GM23338 (cell line): ENCODE results near the gene RBM22. TPM values are rescaled to one million over a fixed set of nuclear protein-coding genes. Genes with fewer than 3 reads are reported as not detected.
A peak's percentile ranks its signal among the peaks of the same experiment; 100 is the strongest.

Experiments
- ATAC-seq: fragments of 200-7000 bp; cut with Tn5 transposase; 3 replicates; pipeline ENCODE4 v1.9.1; 2020
- DNase-seq: peaks from one replicate; pipeline ENCODE4 v3.0.0-alpha.2; 2015; ENCODE audit warnings: low spot score
- H2AFZ ChIP-seq: fragments of 200-600 bp; sonication (generic); 2 replicates; pipeline ENCODE4 v1.8.0; 2016; ENCODE audit warnings: antibody characterized with exemption, mild to moderate bottlenecking, moderate library complexity
- H3F3A ChIP-seq: fragments of 200-600 bp; sonication (generic); replicated peaks from 2 replicates; pipeline ENCODE4 v1.8.0; 2017; ENCODE audit warnings: antibody characterized with exemption, mixed run types, low read depth
- H3K27ac ChIP-seq: fragments of 200-600 bp; sonication (generic); 2 replicates; pipeline ENCODE4 v1.6.1; 2016; ENCODE audit warnings: low read depth
- H3K27me3 ChIP-seq: fragments of 200-600 bp; sonication (generic); 2 replicates; pipeline ENCODE4 v1.8.0; 2016; ENCODE audit warnings: mild to moderate bottlenecking, mixed run types, moderate library complexity; ENCODE audit not compliant: insufficient read depth
- H3K36me3 ChIP-seq: fragments of 200-600 bp; sonication (generic); 2 replicates; pipeline ENCODE4 v1.8.0; 2016; ENCODE audit warnings: mild to moderate bottlenecking; ENCODE audit not compliant: insufficient read depth
- H3K4me1 ChIP-seq: fragments of 200-600 bp; sonication (generic); 2 replicates; pipeline ENCODE4 v1.8.0; 2016; ENCODE audit warnings: mild to moderate bottlenecking, moderate library complexity; ENCODE audit not compliant: insufficient read depth
- H3K4me2 ChIP-seq: fragments of 200-600 bp; sonication (generic); 2 replicates; pipeline ENCODE4 v1.7.1; 2017; ENCODE audit warnings: mixed run types
- H3K4me3 ChIP-seq: fragments of 200-600 bp; sonication (generic); 2 replicates; pipeline ENCODE4 v1.6.1; 2016; ENCODE audit warnings: mixed run types
- H3K79me2 ChIP-seq: fragments of 200-600 bp; sonication (generic); replicated peaks from 2 replicates; pipeline ENCODE4 v1.8.0; 2017; ENCODE audit warnings: mild to moderate bottlenecking; ENCODE audit not compliant: insufficient read depth
- H3K9me2 ChIP-seq: fragments of 200-600 bp; sonication (generic); 2 replicates; pipeline ENCODE4 v1.8.0; 2017; ENCODE audit not compliant: insufficient read depth
- H4K20me1 ChIP-seq: fragments of 200-600 bp; sonication (generic); replicated peaks from 2 replicates; pipeline ENCODE4 v1.8.0; 2017; ENCODE audit warnings: mild to moderate bottlenecking; ENCODE audit not compliant: insufficient read depth
- H3K27ac Mint-ChIP-seq: 2 replicates; pipeline ENCODE4 v1.8.0; 2020; ENCODE audit warnings: inconsistent platforms, mild to moderate bottlenecking, moderate library complexity, mixed read lengths
- H3K27me3 Mint-ChIP-seq: 3 replicates; pipeline ENCODE4 v1.8.0; 2022; ENCODE audit warnings: low read depth, mild to moderate bottlenecking, moderate library complexity, mixed read lengths, inconsistent platforms; ENCODE audit not compliant: insufficient read depth, poor library complexity
- H3K36me3 Mint-ChIP-seq: 3 replicates; pipeline ENCODE4 v1.8.0; 2021; ENCODE audit warnings: low read depth, mild to moderate bottlenecking, inconsistent platforms, moderate library complexity, mixed read lengths
- H3K4me1 Mint-ChIP-seq: 3 replicates; pipeline ENCODE4 v1.8.0; 2020; ENCODE audit warnings: mild to moderate bottlenecking, inconsistent platforms, mixed read lengths
- H3K4me3 Mint-ChIP-seq: 3 replicates; pipeline ENCODE4 v1.8.0; 2021; ENCODE audit warnings: moderate library complexity, mild to moderate bottlenecking, inconsistent platforms, mixed read lengths
- H3K9me3 Mint-ChIP-seq: 3 replicates; pipeline ENCODE4 v1.8.0; 2020; ENCODE audit warnings: moderate library complexity, mild to moderate bottlenecking, inconsistent platforms, mixed read lengths
- CREB1 ChIP-seq: fragments of 250-450 bp; sonication (Bioruptor Pico); IDR thresholded peaks from 2 replicates; pipeline ENCODE4 v1.5.0; 2020; ENCODE audit warnings: low read depth, mild to moderate bottlenecking, moderate library complexity
- EZH2 ChIP-seq: fragments of 200-600 bp; sonication (generic); IDR thresholded peaks from one replicate; pipeline ENCODE4 v1.8.0; 2017; ENCODE audit warnings: antibody characterized with exemption, mild to moderate bottlenecking, low read depth; ENCODE audit not compliant: unreplicated experiment
- EZH2phosphoT487 ChIP-seq: fragments of 200-600 bp; sonication (generic); IDR thresholded peaks from one replicate; pipeline ENCODE4 v1.8.1; 2018; ENCODE audit warnings: antibody characterized with exemption; ENCODE audit not compliant: unreplicated experiment
- NANOG ChIP-seq: IDR thresholded peaks from 2 replicates; pipeline ENCODE4 v1.6.1; 2016; ENCODE audit warnings: antibody characterized with exemption, borderline replicate concordance
- POLR2AphosphoS5 ChIP-seq: IDR thresholded peaks from 2 replicates; pipeline ENCODE4 v1.6.1; 2016; ENCODE audit warnings: antibody characterized with exemption, low read depth
- REST ChIP-seq: IDR thresholded peaks from one replicate; pipeline ENCODE4 v1.6.1; 2018; ENCODE audit warnings: antibody characterized with exemption; ENCODE audit not compliant: unreplicated experiment
- ZNF114 ChIP-seq: fragments of 250-450 bp; sonication (Bioruptor Pico); IDR thresholded peaks from 2 replicates; pipeline ENCODE4 v1.5.0; 2020; ENCODE audit warnings: mild to moderate bottlenecking, moderate library complexity
- ZNF331 ChIP-seq: fragments of 250-450 bp; sonication (Bioruptor Pico); IDR thresholded peaks from 2 replicates; pipeline ENCODE4 v1.5.0; 2020; ENCODE audit warnings: low read depth, mild to moderate bottlenecking, moderate library complexity
- ZNF462 ChIP-seq: fragments of 250-450 bp; sonication (Bioruptor Pico); IDR thresholded peaks from 2 replicates; pipeline ENCODE4 v1.5.0; 2020; ENCODE audit warnings: mild to moderate bottlenecking, moderate library complexity
- polyA plus RNA-seq: library from polyadenylated mRNA; unstranded; fragments of >200 nt; fragmentation: Nextera tagmentation; extraction: Ambion mirVana; gene quantifications from 2 replicates; pipeline ENCODE4 v1.2.1, GENCODE V29; 2016
- total RNA-seq: library from RNA; depleted of rRNA; stranded (reverse); fragments of >200 nt; shearing (Covaris generic); gene quantifications from 2 replicates; pipeline ENCODE4 v1.2.3, GENCODE V29; 2014

RBM22 gene
- total and polyA plus RNA-seq, 2 experiments from 2014 or later = 23.4 to 32.3 TPM

GRCh38 chr5:150703762-150704161 lies 2.9 kb upstream of the RBM22 start (continued):
- TF ChIP-seq ZNF462 = no peak
- no peak for TF ChIP-seq POLR2AphosphoS5

- Mint-ChIP-seq H3K9me3 (no peaks in the 10 kb centered on the region), H3K4me1 (no peaks in the 10 kb centered on the region; the same call in 2 of the 3 replicates), H3K36me3 (peaks cover 31% of the 10 kb centered on the region), H3K4me3 (no peak overlapping the region), H3K27ac (no peak overlapping the region), H3K27me3 (peaks cover 2% of the 10 kb centered on the region)
- H3K9me2 ChIP-seq = no peaks in the 10 kb centered on the region
- H3F3A ChIP-seq = no peaks in the 10 kb centered on the region
- peak overlapping the region; percentile 97 for H3K27ac ChIP-seq
- peaks cover 4% of the 10 kb centered on the region; the same call in 1 of the 2 replicates for H4K20me1 ChIP-seq
- peak overlapping the region; percentile 84 for H3K4me3 ChIP-seq
- H3K4me1 ChIP-seq = peaks cover 4% of the 10 kb centered on the region; the same call in 1 of the 2 replicates
- H3K79me2 ChIP-seq = peaks cover 18% of the 10 kb centered on the region
- no peaks in the 10 kb centered on the region for H3K27me3 ChIP-seq
- ATAC-seq = no peak
- no peak overlapping the region for H2AFZ ChIP-seq
- peaks cover 37% of the 10 kb centered on the region for H3K36me3 ChIP-seq
- DNase-seq = no peak
- peak overlapping the region; percentile 99 for H3K4me2 ChIP-seq
- TF ChIP-seq ZNF331 (CRISPR knock-in tag) (no peak), POLR2AphosphoS5 (no peak), ZNF114 (no peak), CREB1 (no peak), EZH2phosphoT487 (no peak), REST (no peak), NANOG (no peak), EZH2 (no peak)
Measured at GRCh38 chr5:150700246-150700593, 642 bp downstream of the RBM22 start.
